ENCODE data around the gene LSM14A.

GRCh38 chr19:34172661-34173192 lies 423 bp downstream of the LSM14A start:
- TF ChIP-seq KAT7 (CRISPR knock-in tag; IDR thresholded peaks at IDR 0.05; ENCODE audit: borderline replicate concordance): no peak
- TF ChIP-seq GABPB1 (CRISPR knock-in tag; IDR thresholded peaks at IDR 0.05): no peak
- TF ChIP-seq GTF2I (CRISPR knock-in tag; conservative IDR thresholded peaks at IDR 0.05): no peak
- no peak for TF ChIP-seq ZNF416 (CRISPR knock-in tag; IDR thresholded peaks at IDR 0.05)
- TF ChIP-seq ZNF232 (CRISPR knock-in tag; IDR thresholded peaks at IDR 0.05): no peak
- TF ChIP-seq RELA (CRISPR knock-in tag; IDR thresholded peaks at IDR 0.05; ENCODE audit: borderline replicate concordance): no peak
- TF ChIP-seq, protein P1, sequence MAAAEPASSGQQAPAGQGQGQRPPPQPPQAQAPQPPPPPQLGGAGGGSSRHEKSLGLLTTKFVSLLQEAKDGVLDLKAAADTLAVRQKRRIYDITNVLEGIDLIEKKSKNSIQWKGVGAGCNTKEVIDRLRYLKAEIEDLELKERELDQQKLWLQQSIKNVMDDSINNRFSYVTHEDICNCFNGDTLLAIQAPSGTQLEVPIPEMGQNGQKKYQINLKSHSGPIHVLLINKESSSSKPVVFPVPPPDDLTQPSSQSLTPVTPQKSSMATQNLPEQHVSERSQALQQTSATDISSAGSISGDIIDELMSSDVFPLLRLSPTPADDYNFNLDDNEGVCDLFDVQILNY (CRISPR knock-in tag; IDR thresholded peaks at IDR 0.05): no peak
- TF ChIP-seq, protein P2, sequence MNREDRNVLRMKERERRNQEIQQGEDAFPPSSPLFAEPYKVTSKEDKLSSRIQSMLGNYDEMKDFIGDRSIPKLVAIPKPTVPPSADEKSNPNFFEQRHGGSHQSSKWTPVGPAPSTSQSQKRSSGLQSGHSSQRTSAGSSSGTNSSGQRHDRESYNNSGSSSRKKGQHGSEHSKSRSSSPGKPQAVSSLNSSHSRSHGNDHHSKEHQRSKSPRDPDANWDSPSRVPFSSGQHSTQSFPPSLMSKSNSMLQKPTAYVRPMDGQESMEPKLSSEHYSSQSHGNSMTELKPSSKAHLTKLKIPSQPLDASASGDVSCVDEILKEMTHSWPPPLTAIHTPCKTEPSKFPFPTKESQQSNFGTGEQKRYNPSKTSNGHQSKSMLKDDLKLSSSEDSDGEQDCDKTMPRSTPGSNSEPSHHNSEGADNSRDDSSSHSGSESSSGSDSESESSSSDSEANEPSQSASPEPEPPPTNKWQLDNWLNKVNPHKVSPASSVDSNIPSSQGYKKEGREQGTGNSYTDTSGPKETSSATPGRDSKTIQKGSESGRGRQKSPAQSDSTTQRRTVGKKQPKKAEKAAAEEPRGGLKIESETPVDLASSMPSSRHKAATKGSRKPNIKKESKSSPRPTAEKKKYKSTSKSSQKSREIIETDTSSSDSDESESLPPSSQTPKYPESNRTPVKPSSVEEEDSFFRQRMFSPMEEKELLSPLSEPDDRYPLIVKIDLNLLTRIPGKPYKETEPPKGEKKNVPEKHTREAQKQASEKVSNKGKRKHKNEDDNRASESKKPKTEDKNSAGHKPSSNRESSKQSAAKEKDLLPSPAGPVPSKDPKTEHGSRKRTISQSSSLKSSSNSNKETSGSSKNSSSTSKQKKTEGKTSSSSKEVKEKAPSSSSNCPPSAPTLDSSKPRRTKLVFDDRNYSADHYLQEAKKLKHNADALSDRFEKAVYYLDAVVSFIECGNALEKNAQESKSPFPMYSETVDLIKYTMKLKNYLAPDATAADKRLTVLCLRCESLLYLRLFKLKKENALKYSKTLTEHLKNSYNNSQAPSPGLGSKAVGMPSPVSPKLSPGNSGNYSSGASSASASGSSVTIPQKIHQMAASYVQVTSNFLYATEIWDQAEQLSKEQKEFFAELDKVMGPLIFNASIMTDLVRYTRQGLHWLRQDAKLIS (CRISPR knock-in tag; IDR thresholded peaks at IDR 0.05; ENCODE audit: borderline replicate concordance): no peak
- 0 out of 2 replicates have a peak, but pooled peaks have one; percentile 10 for TF ChIP-seq ZBTB21 (CRISPR knock-in tag; IDR thresholded peaks at IDR 0.05; ENCODE audit: borderline replicate concordance)
- no peak for TF ChIP-seq CREB1 (CRISPR knock-in tag; IDR thresholded peaks at IDR 0.05)
